HepG2 (cell line): ENCODE data around the gene RBFOX1. TPM values are rescaled to one million over a fixed set of nuclear protein-coding genes. Genes with fewer than 3 reads are reported as not detected.
A peak's percentile ranks its signal among the peaks of the same experiment; 100 is the strongest.

Experiments
- ATAC-seq: fragments of 200-7000 bp; cut with Tn5 transposase; 3 replicates; pipeline ENCODE4 v1.9.1; 2020; ENCODE audit warnings: mild to moderate bottlenecking, moderate library complexity
- BruUV-seq: library from RNA; stranded (reverse); fragments of 400-500 nt; replicated peaks from 2 replicates; lab custom pipeline; 2021; lab: Mats Ljungman, UMichigan
- CTCF ChIA-PET: fragments of 300-600 bp; formaldehyde crosslinking; extraction: SDS; loops from one replicate; lab custom pipeline; 2021; ENCODE audit warnings: low total read pairs, inconsistent platforms, low intra/inter-chr PET ratio; lab: Yijun Ruan, JAX
- POLR2A ChIA-PET: fragments of 350-600 bp; sonication (Branson Sonifier 250); formaldehyde crosslinking; loops from one replicate; lab custom pipeline; 2020; ENCODE audit warnings: antibody characterized with exemption, inconsistent platforms; lab: Yijun Ruan, JAX
- DNase-seq: peaks from one replicate; pipeline ENCODE4 v3.0.0-alpha.2; 2015; ENCODE audit warnings: low spot score
- FAIRE-seq: peaks from 3 replicates; lab custom pipeline; 2011; peaks lifted over from hg19 to GRCh38; lab: Jason Lieb, UNC
- H2AFZ ChIP-seq: one replicate; pipeline ENCODE4 v1.6.1; 2011; ENCODE audit warnings: low read length, inconsistent platforms
- H3K27ac ChIP-seq: fragments of 300-600 bp; 3 replicates; pipeline ENCODE4 v1.8.0; 2011; ENCODE audit warnings: mixed run types, mild to moderate bottlenecking, mixed read lengths, low read length, inconsistent platforms; ENCODE audit not compliant: insufficient read depth; ENCODE audit errors: extremely low read length
- H3K27me3 ChIP-seq, 2 experiments: fragments of 200-600 bp in 1 of 2; 2 replicates in 1 of 2; 3 replicates in 1 of 2; pipeline versions ENCODE4 v1.6.0 to v1.8.0; 2011; ENCODE audit warnings: low read length in 2 of 2, mild to moderate bottlenecking in 2 of 2, moderate library complexity in 2 of 2, inconsistent platforms in 1 of 2; ENCODE audit not compliant: insufficient read depth in 2 of 2, control insufficient read depth in 1 of 2
- H3K36me3 ChIP-seq, 2 experiments: fragments of 200-600 bp in 1 of 2; replicated peaks in 1 of 2; 2 replicates in 1 of 2; 3 replicates in 1 of 2; pipeline versions ENCODE4 v1.5.1 to v1.8.0; 2011; ENCODE audit warnings: low read length in 2 of 2, inconsistent platforms in 1 of 2; ENCODE audit not compliant: insufficient read depth in 2 of 2, control insufficient read depth in 1 of 2
- H3K4me1 ChIP-seq: 2 replicates; pipeline ENCODE4 v1.5.1; 2012; ENCODE audit warnings: low read length, inconsistent platforms; ENCODE audit not compliant: insufficient read depth
- H3K4me2 ChIP-seq: 2 replicates; pipeline ENCODE4 v1.6.0; 2011; ENCODE audit warnings: low read depth, low read length, inconsistent platforms
- H3K4me3 ChIP-seq, 3 experiments: fragments of 200-600 bp in 1 of 3; sonication (generic), shearing (Covaris generic) in 1 of 3; replicated peaks in 1 of 3; 2 replicates each; pipeline ENCODE4 v1.5.1; 2011 to 2016; ENCODE audit warnings: low read length in 3 of 3, inconsistent platforms in 2 of 3, low read depth in 2 of 3, mild to moderate bottlenecking in 2 of 3, control low read depth in 1 of 3, mixed read lengths in 1 of 3; ENCODE audit not compliant: insufficient read depth in 1 of 3
- H3K79me2 ChIP-seq: one replicate; pipeline ENCODE4 v1.6.1; 2011; ENCODE audit warnings: low read length, inconsistent platforms; ENCODE audit not compliant: insufficient read depth
- H3K9ac ChIP-seq: 2 replicates; pipeline ENCODE4 v1.6.0; 2011; ENCODE audit warnings: mild to moderate bottlenecking, low read depth, low read length, inconsistent platforms; ENCODE audit not compliant: insufficient read depth
- H3K9me3 ChIP-seq: 2 replicates; pipeline ENCODE4 v1.5.1; 2012; ENCODE audit warnings: mild to moderate bottlenecking, low read length
- H4K20me1 ChIP-seq: 2 replicates; pipeline ENCODE4 v1.6.0; 2011; ENCODE audit warnings: inconsistent platforms, mild to moderate bottlenecking, low read length, moderate library complexity; ENCODE audit not compliant: insufficient read depth
- GZF1 ChIP-seq: sonication (generic); formaldehyde crosslinking; IDR thresholded peaks from 2 replicates; pipeline ENCODE4 v1.5.1; 2020; ENCODE audit warnings: mild to moderate bottlenecking, missing genetic modification reagents
- HMG20A ChIP-seq: IDR thresholded peaks from 2 replicates; pipeline ENCODE4 v1.6.1; 2016; ENCODE audit warnings: borderline replicate concordance
- KAT8 ChIP-seq: IDR thresholded peaks from 2 replicates; pipeline ENCODE4 v1.6.1; 2016; ENCODE audit warnings: missing genetic modification reagents, missing compliant biosample characterization
- MAFF ChIP-seq: IDR thresholded peaks from 2 replicates; pipeline ENCODE4 v1.6.1; 2011; ENCODE audit warnings: low read depth, low read length, improper control_type of control experiment
- MAFK ChIP-seq, 2 experiments: IDR thresholded peaks in 1 of 2; conservative IDR thresholded peaks in 1 of 2; 2 replicates each; pipeline ENCODE4 v1.6.1; 2011; ENCODE audit warnings: improper control_type of control experiment in 2 of 2, low read length in 2 of 2
- PRDM4 ChIP-seq: sonication (generic); formaldehyde crosslinking; IDR thresholded peaks from 2 replicates; pipeline ENCODE4 v1.9.0; 2021; ENCODE audit warnings: missing genetic modification reagents, borderline replicate concordance
- TFDP1 ChIP-seq: IDR thresholded peaks from 2 replicates; pipeline ENCODE4 v1.6.1; 2016; ENCODE audit warnings: missing compliant biosample characterization, missing genetic modification reagents, borderline replicate concordance
- ZNF180 ChIP-seq: sonication (generic); formaldehyde crosslinking; IDR thresholded peaks from 2 replicates; pipeline ENCODE4 v1.4.0; 2020; ENCODE audit warnings: low read depth, missing genetic modification reagents, borderline replicate concordance
- ZNF205 ChIP-seq: IDR thresholded peaks from 2 replicates; pipeline ENCODE4 v1.6.1; 2018; ENCODE audit warnings: missing biosample characterization, missing genetic modification reagents
- ZNF558 ChIP-seq: sonication (generic); formaldehyde crosslinking; IDR thresholded peaks from 2 replicates; pipeline ENCODE4 v1.9.0; 2022; ENCODE audit warnings: mild to moderate bottlenecking, missing genetic modification reagents, borderline replicate concordance
- ZNF574 ChIP-seq: sonication (generic); formaldehyde crosslinking; IDR thresholded peaks from 2 replicates; pipeline ENCODE4 v1.4.0; 2020; ENCODE audit warnings: missing genetic modification reagents
- ZNF740 ChIP-seq: sonication (generic); formaldehyde crosslinking; IDR thresholded peaks from 2 replicates; pipeline ENCODE4 v1.4.0; 2020; ENCODE audit warnings: missing genetic modification reagents
- ZNF772 ChIP-seq: sonication (generic); formaldehyde crosslinking; IDR thresholded peaks from 2 replicates; pipeline ENCODE4 v1.5.0; 2020; ENCODE audit warnings: mild to moderate bottlenecking, missing genetic modification reagents
- WGBS: methylation state at CpG from one replicate; pipeline ENCODE4 v1.1.6; 2017; ENCODE audit warnings: low lambda C conversion rate; 5-methylcytosine and 5-hydroxymethylcytosine counted together
- in situ Hi-C: cut with HindIII; loops from 2 replicates; pipeline ENCODE4 v1.10.0; 2017; ENCODE audit warnings: low pct_unique_long_range_greater_than_20kb; ENCODE audit not compliant: extremely low pct_ligation_motif_present
- intact Hi-C: fragments of 100-400 bp; cut with micrococcal nuclease; formaldehyde crosslinking; loops from one replicate; pipeline ENCODE4 v1.10.0; 2022; ENCODE audit not compliant: unreplicated experiment
- polyA plus RNA-seq, 8 experiments: library from polyadenylated mRNA; depleted of rRNA in 3 of 8; stranded (reverse) in 7 of 8; unstranded in 1 of 8; fragments of >200 nt; fragmentation: Illumina TruSeq in 4 of 8; extraction: Trizol in 4 of 8; gene quantifications; 2 replicates each; pipeline versions ENCODE4 v1.2.1 to v1.2.3, GENCODE V29; 2011 to 2016; ENCODE audit warnings: low read depth in 4 of 8, missing spikeins in 1 of 8, mixed read lengths in 1 of 8; ENCODE audit not compliant: insufficient read depth in 1 of 8
- total RNA-seq, 5 experiments: library from RNA; depleted of rRNA; stranded (reverse); fragments of >200 nt; fragmentation: Illumina TruSeq; extraction: Trizol; gene quantifications; 2 replicates each; pipeline ENCODE4 v1.2.3, GENCODE V29; 2016; ENCODE audit warnings: low read depth in 1 of 5

Gene RBFOX1
- total and polyA plus RNA-seq, 2 of the 13 experiments (the other 11 are each of a cell fraction or from before 2014, with no cell fraction given) = not detected

GRCh38 chr16:7579454-7579853 is 246.8 kb downstream of the RBFOX1 start:
- CTCF ChIA-PET = no interaction called here
- no TSS peak for BruUV-seq

GRCh38 chr16:7581175-7581574 is 248.5 kb downstream of the RBFOX1 start:
- in situ Hi-C loops = no loop called here
- H4K20me1 ChIP-seq = no peaks in the 10 kb centered on the region
- H2AFZ ChIP-seq = no peak overlapping the region
- H3K36me3 ChIP-seq = no peaks in the 10 kb centered on the region
- no peak overlapping the region for H3K4me3 ChIP-seq
- WGBS = 7% methylated on average over 6 of the region's 6 CpGs
- H3K27ac ChIP-seq = no peak overlapping the region
- intact Hi-C loops = no loop called here
- no peaks in the 10 kb centered on the region for H3K9me3 ChIP-seq
- FAIRE-seq = no peak
- DNase-seq = no peak
- no peak overlapping the region for H3K4me2 ChIP-seq
- no peak overlapping the region for H3K9ac ChIP-seq
- H3K4me1 ChIP-seq = no peaks in the 10 kb centered on the region
- no peak for ATAC-seq
- ChIA-PET CTCF (no interaction called here), POLR2A (no interaction called here)
- BruUV-seq = no TSS peak
- TF ChIP-seq ZNF772 (CRISPR knock-in tag) (no peak), PRDM4 (no peak), ZNF180 (CRISPR knock-in tag) (no peak), ZNF574 (no peak), TFDP1 (CRISPR knock-in tag) (no peak), KAT8 (CRISPR knock-in tag) (no peak), ZNF558 (CRISPR knock-in tag) (no peak), ZNF205 (no peak), ZNF740 (CRISPR knock-in tag) (no peak), GZF1 (CRISPR knock-in tag) (no peak)
- no peaks in the 10 kb centered on the region for H3K27me3 ChIP-seq
- H3K79me2 ChIP-seq = no peaks in the 10 kb centered on the region

More at GRCh38 chr16:7579454-7579853, 246.8 kb downstream of the RBFOX1 start:
- Histone ChIP-seq H2AFZ (no peak overlapping the region), H3K79me2 (no peaks in the 10 kb centered on the region), H3K9ac (no peak overlapping the region), H3K36me3 (no peaks in the 10 kb centered on the region), H3K27me3 (no peaks in the 10 kb centered on the region), H4K20me1 (no peaks in the 10 kb centered on the region), H3K4me1 (no peaks in the 10 kb centered on the region), H3K9me3 (no peaks in the 10 kb centered on the region), H3K4me2 (no peak overlapping the region), H3K4me3 (no peak overlapping the region), H3K27ac (no peak overlapping the region)
- ATAC-seq (no peak), FAIRE-seq (no peak), DNase-seq (no peak)
- in situ Hi-C loops (no loop called here), intact Hi-C loops (no loop called here)
- 25% methylated on average over 8 of the region's 8 CpGs for WGBS
- TF ChIP-seq MAFK (conservative IDR thresholded peaks at IDR 0.05 in 1 of 2, IDR thresholded peaks at IDR 0.05 in 1 of 2; ENCODE audit: low read length in 2 of 2) = peak; percentile 82 to 90
- no peak for TF ChIP-seq HMG20A (CRISPR knock-in tag)
- peak; percentile 80 for TF ChIP-seq MAFF
- POLR2A ChIA-PET = no interaction called here
